Measurements from ENCODE around the gene ZRANB3. TPM values are rescaled to one million over a fixed set of nuclear protein-coding genes. Genes with fewer than 3 reads are reported as not detected.

The ZRANB3 gene
- total RNA-seq, 4 donors from 2014 or later = 2.8 to 6.9 (median 6.0) TPM

- Histone ChIP-seq H3K9me3 (no peaks in the 10 kb centered on the region), H3K4me1 (no peaks in the 10 kb centered on the region), H3K36me3 (no peaks in the 10 kb centered on the region), H3K27ac (no peak overlapping the region), H3K4me3 (no peak overlapping the region), H3K27me3 (no peaks in the 10 kb centered on the region)
- no peak for DNase-seq (ENCODE audit: low spot score in 2 of 2)
- TF ChIP-seq CTCF (IDR thresholded peaks at IDR 0.05) = no peak
- no peak for TF ChIP-seq EP300 (IDR thresholded peaks at IDR 0.05)
- TF ChIP-seq POLR2A (IDR thresholded peaks at IDR 0.05) = no peak
- no peak for TF ChIP-seq POLR2AphosphoS5 (IDR thresholded peaks at IDR 0.05)
Measured at GRCh38 chr2:135190799-135191198, 340.2 kb downstream of the ZRANB3 start.

DNA sequence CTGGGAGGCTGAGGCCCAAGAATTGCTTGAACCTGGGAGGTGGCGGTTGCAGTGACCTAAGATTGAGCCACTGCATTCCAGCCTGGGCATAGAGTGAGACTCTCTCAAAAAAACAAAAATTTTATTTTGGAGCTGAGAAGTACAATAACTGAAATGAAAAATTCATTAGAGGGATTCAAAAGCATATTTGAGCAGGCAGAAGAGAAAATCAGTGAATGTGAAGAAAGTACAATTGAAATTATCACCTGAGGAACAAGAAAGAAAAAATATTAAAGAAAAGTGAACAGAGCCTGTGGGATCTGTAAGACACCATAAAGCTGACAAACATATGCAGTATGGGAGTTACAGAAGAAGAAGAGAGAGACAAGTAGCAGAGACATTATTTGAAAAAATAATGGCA is 341.9 kb downstream of the ZRANB3 start:
- Histone ChIP-seq H3K4me1 (no peaks in the 10 kb centered on the region), H3K36me3 (no peaks in the 10 kb centered on the region), H3K27ac (no peak overlapping the region), H3K27me3 (no peaks in the 10 kb centered on the region), H3K4me3 (no peak overlapping the region), H3K9me3 (no peaks in the 10 kb centered on the region)
- 41% methylated on average over 1 of the region's 1 CpG for WGBS
- TF ChIP-seq POLR2A (IDR thresholded peaks at IDR 0.05) = no peak
- TF ChIP-seq POLR2AphosphoS5 (IDR thresholded peaks at IDR 0.05) = no peak
- TF ChIP-seq EP300 (IDR thresholded peaks at IDR 0.05) = no peak
- TF ChIP-seq CTCF (IDR thresholded peaks at IDR 0.05) = no peak
- no peak for DNase-seq (ENCODE audit: low spot score in 2 of 2)

DNA sequence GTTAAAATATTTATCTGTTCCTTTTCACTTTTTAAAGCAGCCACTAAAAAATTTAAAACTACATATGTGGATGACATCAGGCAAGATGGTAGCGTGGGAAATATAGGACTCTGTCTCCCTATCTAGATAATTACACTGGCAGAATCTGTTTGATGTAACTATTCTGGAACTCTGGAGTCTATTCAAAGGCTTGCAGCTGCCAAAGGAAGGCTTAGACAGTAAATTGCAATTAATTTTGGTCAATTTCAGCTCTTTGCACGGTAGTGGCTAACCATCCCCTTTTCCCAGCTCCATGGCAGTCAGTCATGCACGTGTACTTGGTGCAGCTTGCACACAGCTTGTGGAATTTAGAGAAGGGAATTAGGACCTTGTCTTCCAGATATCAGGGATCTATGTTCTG is 343.7 kb downstream of the ZRANB3 start:
- DNase-seq (ENCODE audit: low spot score in 2 of 2) = no peak
- no peak for TF ChIP-seq POLR2AphosphoS5 (IDR thresholded peaks at IDR 0.05)
- TF ChIP-seq EP300 (IDR thresholded peaks at IDR 0.05) = no peak
- no peak for TF ChIP-seq CTCF (IDR thresholded peaks at IDR 0.05)
- TF ChIP-seq POLR2A (IDR thresholded peaks at IDR 0.05) = no peak
- Histone ChIP-seq H3K4me3 (no peak overlapping the region), H3K4me1 (no peaks in the 10 kb centered on the region), H3K27me3 (no peaks in the 10 kb centered on the region), H3K36me3 (no peaks in the 10 kb centered on the region), H3K27ac (no peak overlapping the region), H3K9me3 (no peaks in the 10 kb centered on the region)
- whole genome bisulfite sequencing = 69% methylated on average over 3 of the region's 3 CpGs

DNA sequence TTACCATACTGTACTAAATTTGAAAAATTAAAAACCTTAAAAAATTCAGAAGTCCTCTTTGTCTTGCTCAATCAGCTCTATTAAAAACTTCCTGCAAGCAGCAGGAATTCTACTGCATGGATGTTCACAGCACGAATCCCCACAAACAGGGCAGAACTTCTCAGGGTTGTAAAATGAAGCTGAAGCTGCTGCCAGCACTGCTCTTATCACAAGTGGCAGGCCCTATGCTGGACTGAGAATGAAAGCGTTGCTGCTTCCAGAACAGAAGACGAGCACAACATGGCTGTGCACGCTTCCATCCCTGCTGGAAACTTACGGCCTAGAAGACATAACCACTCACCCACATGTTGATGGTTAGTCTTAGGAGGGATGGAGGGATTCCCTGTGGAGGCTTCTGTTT is 345.0 kb downstream of the ZRANB3 start:
- H3K27ac ChIP-seq = no peak overlapping the region
- no peak for DNase-seq (ENCODE audit: low spot score in 2 of 2)
- no peaks in the 10 kb centered on the region for H3K36me3 ChIP-seq
- H3K4me1 ChIP-seq = no peaks in the 10 kb centered on the region
- no peaks in the 10 kb centered on the region for H3K9me3 ChIP-seq
- TF ChIP-seq POLR2A (IDR thresholded peaks at IDR 0.05) = no peak
- TF ChIP-seq CTCF (IDR thresholded peaks at IDR 0.05) = no peak
- no peak for TF ChIP-seq POLR2AphosphoS5 (IDR thresholded peaks at IDR 0.05)
- no peak for TF ChIP-seq EP300 (IDR thresholded peaks at IDR 0.05)
- WGBS = 91% methylated on average over 5 of the region's 5 CpGs
- no peaks in the 10 kb centered on the region for H3K27me3 ChIP-seq
- H3K4me3 ChIP-seq = no peak overlapping the region

DNA sequence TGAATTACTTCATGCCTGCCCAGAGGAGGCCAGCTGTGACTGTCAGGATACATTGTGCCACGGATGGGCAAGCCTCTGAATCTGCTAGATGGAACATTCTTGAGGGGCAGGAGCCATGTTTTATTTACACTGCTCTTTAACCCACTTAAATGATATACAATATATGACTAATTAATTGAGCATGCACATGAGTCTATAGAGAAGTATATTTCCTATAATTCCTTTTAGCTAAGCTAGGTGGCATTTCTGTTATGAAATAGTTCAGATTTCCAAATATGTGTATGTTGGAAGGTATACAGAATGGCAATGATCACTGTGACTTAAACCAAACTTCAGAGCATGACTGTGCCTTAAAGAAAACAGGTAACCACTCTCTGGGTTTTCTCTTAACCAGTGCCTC is 347.2 kb downstream of the ZRANB3 start:
- Histone ChIP-seq H3K27ac (no peak overlapping the region), H3K4me1 (no peaks in the 10 kb centered on the region), H3K4me3 (no peak overlapping the region), H3K9me3 (no peaks in the 10 kb centered on the region), H3K27me3 (no peaks in the 10 kb centered on the region), H3K36me3 (no peaks in the 10 kb centered on the region)
- no peak for DNase-seq (ENCODE audit: low spot score in 2 of 2)
- 76% methylated on average over 1 of the region's 1 CpG for WGBS
- TF ChIP-seq POLR2A (IDR thresholded peaks at IDR 0.05) = no peak
- no peak for TF ChIP-seq CTCF (IDR thresholded peaks at IDR 0.05)
- no peak for TF ChIP-seq POLR2AphosphoS5 (IDR thresholded peaks at IDR 0.05)
- TF ChIP-seq EP300 (IDR thresholded peaks at IDR 0.05) = no peak

Data from suprapubic skin (tissue), 4 donors.